ENCODE data around the gene RLN3. TPM values are rescaled to one million over a fixed set of nuclear protein-coding genes. Genes with fewer than 3 reads are reported as not detected.

Gene RLN3
- total and polyA plus RNA-seq, 10 of the 15 experiments (the other 5 are each of a cell fraction or from before 2014, with no cell fraction given), result not detected

GRCh38 chr19:14023404-14024235 lies 4.3 kb upstream of the RLN3 start (continued):
- TF ChIP-seq RAD21 (IDR thresholded peaks at IDR 0.05; ENCODE audit: insufficient read depth, low read depth, low read length), result peak; percentile 35; the same call in 1 of the 2 replicates
- TF ChIP-seq, protein P1, sequence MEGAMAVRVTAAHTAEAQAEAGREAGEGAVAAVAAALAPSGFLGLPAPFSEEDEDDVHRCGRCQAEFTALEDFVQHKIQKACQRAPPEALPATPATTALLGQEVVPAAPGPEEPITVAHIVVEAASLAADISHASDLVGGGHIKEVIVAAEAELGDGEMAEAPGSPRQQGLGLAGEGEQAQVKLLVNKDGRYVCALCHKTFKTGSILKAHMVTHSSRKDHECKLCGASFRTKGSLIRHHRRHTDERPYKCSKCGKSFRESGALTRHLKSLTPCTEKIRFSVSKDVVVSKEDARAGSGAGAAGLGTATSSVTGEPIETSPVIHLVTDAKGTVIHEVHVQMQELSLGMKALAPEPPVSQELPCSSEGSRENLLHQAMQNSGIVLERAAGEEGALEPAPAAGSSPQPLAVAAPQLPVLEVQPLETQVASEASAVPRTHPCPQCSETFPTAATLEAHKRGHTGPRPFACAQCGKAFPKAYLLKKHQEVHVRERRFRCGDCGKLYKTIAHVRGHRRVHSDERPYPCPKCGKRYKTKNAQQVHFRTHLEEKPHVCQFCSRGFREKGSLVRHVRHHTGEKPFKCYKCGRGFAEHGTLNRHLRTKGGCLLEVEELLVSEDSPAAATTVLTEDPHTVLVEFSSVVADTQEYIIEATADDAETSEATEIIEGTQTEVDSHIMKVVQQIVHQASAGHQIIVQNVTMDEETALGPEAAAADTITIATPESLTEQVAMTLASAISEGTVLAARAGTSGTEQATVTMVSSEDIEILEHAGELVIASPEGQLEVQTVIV (IDR thresholded peaks at IDR 0.05; ENCODE audit: borderline replicate concordance, partially characterized antibody), result no peak
- TF ChIP-seq SRF (IDR thresholded peaks at IDR 0.05; ENCODE audit: low read depth in 2 of 2, low read length in 2 of 2), result no peak
- TF ChIP-seq HDAC2 (IDR thresholded peaks at IDR 0.05), result no peak
- TF ChIP-seq, protein P2, sequence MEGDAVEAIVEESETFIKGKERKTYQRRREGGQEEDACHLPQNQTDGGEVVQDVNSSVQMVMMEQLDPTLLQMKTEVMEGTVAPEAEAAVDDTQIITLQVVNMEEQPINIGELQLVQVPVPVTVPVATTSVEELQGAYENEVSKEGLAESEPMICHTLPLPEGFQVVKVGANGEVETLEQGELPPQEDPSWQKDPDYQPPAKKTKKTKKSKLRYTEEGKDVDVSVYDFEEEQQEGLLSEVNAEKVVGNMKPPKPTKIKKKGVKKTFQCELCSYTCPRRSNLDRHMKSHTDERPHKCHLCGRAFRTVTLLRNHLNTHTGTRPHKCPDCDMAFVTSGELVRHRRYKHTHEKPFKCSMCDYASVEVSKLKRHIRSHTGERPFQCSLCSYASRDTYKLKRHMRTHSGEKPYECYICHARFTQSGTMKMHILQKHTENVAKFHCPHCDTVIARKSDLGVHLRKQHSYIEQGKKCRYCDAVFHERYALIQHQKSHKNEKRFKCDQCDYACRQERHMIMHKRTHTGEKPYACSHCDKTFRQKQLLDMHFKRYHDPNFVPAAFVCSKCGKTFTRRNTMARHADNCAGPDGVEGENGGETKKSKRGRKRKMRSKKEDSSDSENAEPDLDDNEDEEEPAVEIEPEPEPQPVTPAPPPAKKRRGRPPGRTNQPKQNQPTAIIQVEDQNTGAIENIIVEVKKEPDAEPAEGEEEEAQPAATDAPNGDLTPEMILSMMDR (IDR thresholded peaks at IDR 0.05 in 2 of 3, conservative IDR thresholded peaks at IDR 0.05 in 1 of 3; ENCODE audit: control insufficient read depth in 2 of 3, extremely low read depth in 1 of 3, insufficient read depth in 1 of 3, low read depth in 3 of 3, low read length in 3 of 3), result peak; percentile 27 to 53 (median 51)
- TF ChIP-seq CHD4 (IDR thresholded peaks at IDR 0.05), result no peak
- no peak for TF ChIP-seq IRF3 (IDR thresholded peaks at IDR 0.05)
- peak; percentile 40 to 43; a peak in 2 of 4 replicates for TF ChIP-seq IKZF2 (IDR thresholded peaks at IDR 0.05)
- TF ChIP-seq MYC (IDR thresholded peaks at IDR 0.05; ENCODE audit: insufficient read depth, insufficient read length, insufficient replicate concordance, low read length, severe bottlenecking), result no peak
- TF ChIP-seq, protein P3, sequence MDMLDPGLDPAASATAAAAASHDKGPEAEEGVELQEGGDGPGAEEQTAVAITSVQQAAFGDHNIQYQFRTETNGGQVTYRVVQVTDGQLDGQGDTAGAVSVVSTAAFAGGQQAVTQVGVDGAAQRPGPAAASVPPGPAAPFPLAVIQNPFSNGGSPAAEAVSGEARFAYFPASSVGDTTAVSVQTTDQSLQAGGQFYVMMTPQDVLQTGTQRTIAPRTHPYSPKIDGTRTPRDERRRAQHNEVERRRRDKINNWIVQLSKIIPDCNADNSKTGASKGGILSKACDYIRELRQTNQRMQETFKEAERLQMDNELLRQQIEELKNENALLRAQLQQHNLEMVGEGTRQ (IDR thresholded peaks at IDR 0.05; ENCODE audit: borderline replicate concordance, low read depth, low read length), result no peak
- TF ChIP-seq, protein P4, sequence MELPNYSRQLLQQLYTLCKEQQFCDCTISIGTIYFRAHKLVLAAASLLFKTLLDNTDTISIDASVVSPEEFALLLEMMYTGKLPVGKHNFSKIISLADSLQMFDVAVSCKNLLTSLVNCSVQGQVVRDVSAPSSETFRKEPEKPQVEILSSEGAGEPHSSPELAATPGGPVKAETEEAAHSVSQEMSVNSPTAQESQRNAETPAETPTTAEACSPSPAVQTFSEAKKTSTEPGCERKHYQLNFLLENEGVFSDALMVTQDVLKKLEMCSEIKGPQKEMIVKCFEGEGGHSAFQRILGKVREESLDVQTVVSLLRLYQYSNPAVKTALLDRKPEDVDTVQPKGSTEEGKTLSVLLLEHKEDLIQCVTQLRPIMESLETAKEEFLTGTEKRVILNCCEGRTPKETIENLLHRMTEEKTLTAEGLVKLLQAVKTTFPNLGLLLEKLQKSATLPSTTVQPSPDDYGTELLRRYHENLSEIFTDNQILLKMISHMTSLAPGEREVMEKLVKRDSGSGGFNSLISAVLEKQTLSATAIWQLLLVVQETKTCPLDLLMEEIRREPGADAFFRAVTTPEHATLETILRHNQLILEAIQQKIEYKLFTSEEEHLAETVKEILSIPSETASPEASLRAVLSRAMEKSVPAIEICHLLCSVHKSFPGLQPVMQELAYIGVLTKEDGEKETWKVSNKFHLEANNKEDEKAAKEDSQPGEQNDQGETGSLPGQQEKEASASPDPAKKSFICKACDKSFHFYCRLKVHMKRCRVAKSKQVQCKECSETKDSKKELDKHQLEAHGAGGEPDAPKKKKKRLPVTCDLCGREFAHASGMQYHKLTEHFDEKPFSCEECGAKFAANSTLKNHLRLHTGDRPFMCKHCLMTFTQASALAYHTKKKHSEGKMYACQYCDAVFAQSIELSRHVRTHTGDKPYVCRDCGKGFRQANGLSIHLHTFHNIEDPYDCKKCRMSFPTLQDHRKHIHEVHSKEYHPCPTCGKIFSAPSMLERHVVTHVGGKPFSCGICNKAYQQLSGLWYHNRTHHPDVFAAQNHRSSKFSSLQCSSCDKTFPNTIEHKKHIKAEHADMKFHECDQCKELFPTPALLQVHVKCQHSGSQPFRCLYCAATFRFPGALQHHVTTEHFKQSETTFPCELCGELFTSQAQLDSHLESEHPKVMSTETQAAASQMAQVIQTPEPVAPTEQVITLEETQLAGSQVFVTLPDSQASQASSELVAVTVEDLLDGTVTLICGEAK (IDR thresholded peaks at IDR 0.05; ENCODE audit: borderline replicate concordance), result no peak
- no peak for TF ChIP-seq POLR2A (IDR thresholded peaks at IDR 0.05; ENCODE audit: low read depth, low read length)
- no peak for TF ChIP-seq HDAC6 (IDR thresholded peaks at IDR 0.05; ENCODE audit: unreplicated experiment)
- no peak for TF ChIP-seq SUPT20H (IDR thresholded peaks at IDR 0.05; ENCODE audit: borderline replicate concordance, control insufficient read depth, low read depth, low read length)
- no peak for TF ChIP-seq ATF7 (IDR thresholded peaks at IDR 0.05; ENCODE audit: low read depth)
- TF ChIP-seq CEBPB (IDR thresholded peaks at IDR 0.05; ENCODE audit: borderline replicate concordance in 1 of 2, low read depth in 2 of 2, low read length in 2 of 2), result no peak
- TF ChIP-seq IKZF1 (conservative IDR thresholded peaks at IDR 0.05), result peak; percentile 33; the same call in 1 of the 2 replicates
